NCI-H2227 (cell line): ENCODE results near the gene LRMDA.

Experiments
- DNase-seq: peaks from one replicate; lab custom pipeline; 2025; ENCODE audit not compliant: unreplicated experiment; lab: John Stamatoyannopoulos, UW

The LRMDA gene

DNA sequence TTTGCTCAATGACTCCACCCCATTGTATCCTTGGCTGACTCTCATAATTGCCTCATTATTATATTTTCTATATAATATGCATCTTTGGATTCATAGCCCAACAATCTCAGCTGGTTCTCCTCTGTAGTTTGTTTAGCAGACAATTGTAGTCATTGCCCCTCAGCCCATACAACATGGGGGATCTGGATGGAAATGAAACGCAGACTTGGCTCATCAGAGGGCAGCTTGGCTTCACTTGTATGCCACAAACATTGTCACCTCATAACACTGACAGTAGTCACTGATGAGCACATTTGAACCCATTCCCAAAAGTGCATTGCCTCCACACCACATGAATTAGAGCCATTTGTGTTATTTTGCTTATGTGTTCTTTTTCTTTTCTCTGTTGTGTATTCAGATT, 963.8 kb downstream of the LRMDA start:
- no peak for DNase-seq

DNA sequence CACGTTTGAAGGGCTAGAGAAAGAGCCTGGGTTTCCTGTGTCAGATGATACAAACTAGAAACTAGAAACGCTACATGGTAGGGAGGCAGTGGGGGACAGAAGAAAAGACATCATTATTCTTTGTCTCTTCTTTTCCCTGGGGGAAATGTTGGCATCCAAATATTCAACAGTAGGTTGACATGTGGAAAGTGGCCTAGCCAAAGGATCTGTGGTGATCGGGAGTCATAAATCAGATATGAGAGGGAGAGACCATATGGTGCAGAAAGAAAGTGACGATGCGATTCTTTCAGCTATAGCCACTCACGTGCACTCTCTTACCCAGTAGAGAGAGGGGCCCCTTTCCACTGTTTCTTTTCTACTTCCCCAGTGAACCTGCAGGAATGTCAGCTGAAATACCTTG, 964.7 kb downstream of the LRMDA start:
- no peak for DNase-seq

- no peak for DNase-seq
Measured at GRCh38 chr10:76397181-76398042, 966.0 kb downstream of the LRMDA start.

DNA sequence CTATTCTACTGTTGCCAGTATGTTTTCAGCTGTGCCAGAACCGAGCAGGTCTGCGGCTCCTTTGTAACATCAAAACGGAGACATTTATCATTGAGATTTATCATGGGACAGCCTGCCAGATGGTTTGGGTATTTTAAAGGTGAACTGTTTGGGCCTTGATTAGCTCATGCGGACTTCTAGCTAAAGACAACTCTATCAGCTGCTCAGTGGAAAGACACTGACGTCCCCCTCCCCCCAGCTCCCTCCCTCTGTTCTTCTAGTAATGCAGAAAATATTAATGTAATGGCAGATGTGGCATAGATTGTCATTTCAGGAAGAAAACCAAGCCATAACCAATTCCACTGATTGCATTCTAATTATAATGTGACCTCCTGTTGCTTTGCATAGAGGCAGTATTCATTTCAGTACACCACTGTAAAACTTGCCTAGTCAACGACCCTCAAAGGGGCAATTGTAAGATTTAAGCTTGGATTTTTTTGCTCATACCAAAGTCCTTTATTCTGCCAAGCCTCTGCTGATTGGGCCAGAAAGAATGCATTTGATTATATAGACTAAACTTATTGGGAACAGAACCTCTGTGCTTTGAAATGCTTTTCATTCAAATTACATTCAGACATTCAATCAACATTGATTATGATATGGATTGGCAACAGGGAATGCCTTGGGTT, 966.8 kb downstream of the LRMDA start:
- DNase-seq: no peak

DNA sequence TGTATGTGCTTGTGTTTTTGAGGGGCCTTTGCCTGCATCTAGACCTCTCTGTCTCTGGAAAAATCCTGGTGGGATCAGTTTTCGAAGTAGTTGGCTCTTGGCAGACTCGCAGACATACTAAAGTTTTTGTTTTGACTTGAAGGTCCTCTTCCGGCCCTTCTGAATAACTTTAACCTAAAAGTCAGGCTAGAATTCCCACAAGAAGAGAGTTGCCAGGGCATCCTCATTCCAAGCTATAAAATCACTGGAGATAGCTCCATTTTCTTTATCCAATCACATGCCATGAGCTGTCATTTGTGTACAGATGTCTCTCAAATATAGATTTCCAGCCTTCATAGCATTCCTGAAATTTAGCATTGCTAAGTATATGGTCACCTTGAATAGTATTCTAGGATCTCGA, 967.8 kb downstream of the LRMDA start:
- DNase-seq: no peak

GRCh38 chr10:76401006-76401405, 969.6 kb downstream of the LRMDA start:
- DNase-seq: no peak

- no peak for DNase-seq
Measured at GRCh38 chr10:76403912-76404311, 972.5 kb downstream of the LRMDA start.

- no peak for DNase-seq
Measured at GRCh38 chr10:76404531-76404930, 973.1 kb downstream of the LRMDA start.

DNA sequence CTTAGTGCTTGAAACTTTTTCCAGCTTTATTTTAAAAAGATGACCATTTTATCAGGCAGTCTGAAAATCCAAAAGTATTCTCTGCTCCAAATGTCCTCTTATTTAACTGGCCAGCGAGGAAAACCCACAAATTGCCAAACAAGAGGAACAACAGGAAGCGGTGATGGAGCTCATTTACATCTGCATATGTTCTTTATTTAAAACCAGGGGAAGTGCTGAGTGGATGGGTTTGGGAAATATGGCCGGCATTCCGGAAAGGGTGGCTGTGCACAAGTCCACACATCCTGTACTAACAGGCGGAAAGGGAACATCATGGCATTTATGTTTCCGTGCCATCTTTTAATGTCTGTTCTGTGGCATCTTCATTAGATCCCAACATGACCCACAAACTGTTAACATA, 974.5 kb downstream of the LRMDA start:
- DNase-seq: no peak

- DNase-seq: no peak
Measured at GRCh38 chr10:76408646-76409045, 977.2 kb downstream of the LRMDA start.

DNA sequence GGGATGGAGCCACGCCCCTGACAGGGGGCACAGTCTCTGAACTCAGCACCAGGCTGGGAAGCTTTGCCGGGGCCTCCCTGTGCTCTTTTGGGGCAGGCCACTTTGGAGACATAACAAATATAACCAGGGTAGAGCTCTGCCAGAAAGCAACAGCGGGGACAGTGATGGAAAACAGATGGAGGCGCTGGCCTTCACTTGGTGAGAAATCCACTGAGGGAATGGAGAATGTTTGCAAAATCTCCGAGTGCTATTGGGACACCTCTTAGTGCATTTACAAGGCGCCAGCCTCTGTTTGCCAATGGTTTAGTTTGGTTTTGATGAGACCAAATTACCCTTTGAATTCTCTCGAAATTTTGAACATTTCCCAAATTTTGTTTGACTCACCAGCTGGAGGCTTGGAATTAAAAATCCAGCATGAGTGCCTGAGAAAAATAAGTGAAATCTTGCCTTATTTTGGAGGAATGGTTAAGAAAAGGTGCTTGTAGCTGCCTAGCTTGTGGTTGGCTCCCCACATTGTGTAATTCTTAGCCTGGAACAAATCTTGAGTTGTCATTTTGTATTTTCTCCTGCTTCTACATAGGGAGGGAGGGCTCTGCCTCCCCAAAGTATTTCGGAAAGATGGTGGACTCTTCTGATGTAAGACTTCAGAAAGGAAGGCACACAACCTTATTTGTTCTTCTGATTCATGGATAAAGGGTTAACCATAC, 980.5 kb downstream of the LRMDA start:
- DNase-seq: no peak

- DNase-seq: no peak
Measured at GRCh38 chr10:76415554-76415953, 984.1 kb downstream of the LRMDA start.

DNA sequence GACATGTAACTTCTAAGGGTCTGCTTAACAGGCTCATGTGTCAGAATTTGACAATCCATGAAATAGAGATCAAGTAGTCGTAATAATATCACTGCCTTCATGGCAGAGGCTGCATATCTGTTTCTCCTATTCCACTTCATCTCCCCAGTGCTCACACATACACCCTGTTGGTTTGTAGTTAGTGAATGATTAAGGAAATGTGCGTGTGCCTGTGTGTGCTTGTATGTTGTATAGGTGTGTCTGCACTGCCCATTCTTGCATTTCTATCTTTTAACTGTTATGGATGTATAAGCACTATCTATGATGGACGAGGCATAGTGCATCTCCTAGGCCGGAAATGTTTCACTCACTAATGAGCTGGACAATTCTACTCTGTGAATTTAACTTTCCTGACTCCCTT, 985.2 kb downstream of the LRMDA start:
- no peak for DNase-seq

- DNase-seq: no peak
Measured at GRCh38 chr10:76420725-76421124, 989.3 kb downstream of the LRMDA start.

DNA sequence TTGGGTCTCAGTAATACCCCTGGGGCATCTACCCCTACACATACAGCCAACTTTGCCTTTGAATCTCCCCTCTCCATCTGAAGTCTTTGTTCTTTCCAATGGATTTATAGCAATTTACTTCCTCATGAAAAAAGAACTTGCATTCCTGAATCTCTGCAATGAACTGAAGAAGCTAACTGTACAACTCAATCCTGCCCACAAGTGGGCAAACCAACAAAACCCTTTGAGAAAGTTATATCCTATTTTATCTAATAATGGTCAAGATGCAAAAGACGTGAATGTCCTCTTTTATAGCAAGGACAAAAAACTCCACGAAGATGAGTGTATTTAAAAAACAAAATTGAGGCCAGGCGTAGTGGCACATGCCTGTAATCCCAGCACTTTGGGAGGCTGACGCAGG, 991.3 kb downstream of the LRMDA start:
- no peak for DNase-seq

DNA sequence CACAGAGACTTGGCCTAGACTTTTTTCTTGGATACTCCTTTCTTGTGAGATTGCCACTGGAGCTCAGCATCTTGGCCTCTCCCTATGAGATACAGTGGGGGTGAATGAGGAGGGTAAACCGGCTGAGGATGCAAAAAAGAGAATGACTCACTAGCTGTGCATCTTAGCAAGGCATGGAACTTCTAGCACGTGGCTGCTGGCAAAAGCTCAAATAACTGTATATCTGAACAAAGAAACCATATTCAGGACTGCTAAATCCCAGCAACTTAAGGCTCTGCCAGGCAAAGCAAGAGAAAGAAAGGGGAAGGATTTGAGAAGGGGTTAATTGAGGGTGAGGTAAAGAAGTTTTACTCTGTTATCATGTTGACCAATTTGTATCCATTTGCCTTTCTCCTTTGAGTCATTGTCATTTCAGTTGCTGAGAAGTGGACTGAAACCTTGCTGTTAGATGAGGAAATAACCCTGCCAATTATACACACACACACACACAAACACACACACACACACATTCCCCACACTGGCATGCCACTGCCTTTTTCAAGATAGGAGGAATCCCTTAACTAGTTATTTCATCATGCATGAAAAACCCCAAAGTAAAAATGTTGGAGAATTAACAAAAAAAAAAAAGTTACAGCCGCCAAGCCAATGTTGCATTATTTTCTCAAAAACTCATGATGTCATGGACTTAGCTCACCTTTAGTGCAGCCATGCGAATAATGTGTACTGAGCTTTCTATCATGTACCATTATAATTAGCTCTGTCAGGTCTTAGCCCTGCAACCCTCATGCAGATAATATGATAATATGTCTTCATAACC, 997.3 kb downstream of the LRMDA start:
- DNase-seq: peak; percentile 59

GRCh38 chr10:76429368-76430060, 998.1 kb downstream of the LRMDA start:
- DNase-seq: peak; percentile 45

- peak; percentile 12 for DNase-seq
Measured at GRCh38 chr10:76430061-76430645, 998.7 kb downstream of the LRMDA start.

DNA sequence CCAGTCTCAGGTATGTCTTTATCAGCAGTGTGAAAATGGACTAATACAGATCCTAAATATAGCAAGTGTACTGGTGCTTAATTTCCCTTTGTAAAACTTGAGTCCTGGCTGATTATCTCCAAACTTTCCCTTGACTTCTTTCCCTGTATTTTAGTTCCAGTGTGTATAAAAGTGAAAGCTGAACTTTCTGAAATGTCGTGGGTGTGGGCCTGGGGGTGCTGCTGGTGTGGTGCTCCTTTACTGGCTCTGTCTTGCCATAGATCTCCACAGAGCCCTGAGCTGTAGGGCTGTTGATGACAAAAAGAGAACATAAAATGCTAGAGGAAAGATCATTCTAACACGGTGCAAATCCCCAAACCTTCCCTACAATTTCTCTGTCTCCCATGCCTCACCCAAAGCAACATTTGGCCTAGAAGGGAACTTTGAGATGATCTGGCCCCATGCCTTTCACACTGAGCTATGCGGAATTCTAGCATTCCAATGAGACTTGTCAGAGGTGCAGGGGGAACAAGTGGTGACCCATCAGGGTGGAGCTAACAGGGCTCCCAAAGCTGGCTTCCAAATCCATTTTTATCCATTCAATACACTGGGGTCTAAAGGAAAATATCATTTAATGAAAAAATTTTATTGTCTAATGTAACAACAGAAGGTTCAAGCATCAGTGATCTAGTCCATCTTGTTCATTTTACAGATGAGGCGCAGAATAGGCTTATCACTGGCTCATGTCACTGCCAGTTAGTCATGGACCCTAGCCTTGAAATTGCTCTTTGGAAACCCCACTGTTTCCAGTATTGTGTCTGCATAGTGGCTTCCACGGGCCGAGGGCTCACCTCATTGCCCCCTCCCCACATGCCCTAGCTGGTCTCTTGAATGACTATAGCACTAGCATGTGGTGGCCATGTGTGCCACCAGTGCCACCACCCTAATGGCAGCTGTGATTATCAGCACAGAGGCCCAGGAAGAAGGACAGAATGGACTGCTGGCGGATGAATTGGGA, 1000.9 kb downstream of the LRMDA start:
- DNase-seq: no peak
